ENCODE results near the gene RSRC1. TPM values are rescaled to one million over a fixed set of nuclear protein-coding genes. Genes with fewer than 3 reads are reported as not detected.

Gene RSRC1
- total and polyA plus RNA-seq, 7 donors = 14.9 to 60.7 (median 41.0) TPM

- no peak for DNase-seq
- no peak overlapping the region for H3K4me3 ChIP-seq
- TF ChIP-seq EP300 (IDR thresholded peaks at IDR 0.05) (no peak), POLR2A (IDR thresholded peaks at IDR 0.05) (no peak), CTCF (IDR thresholded peaks at IDR 0.05) (no peak), POLR2AphosphoS5 (IDR thresholded peaks at IDR 0.05) (no peak)
- WGBS, 2 donors = 94 to 96% methylated on average over 4 of the region's 4 CpGs
- no peaks in the 10 kb centered on the region for H3K9me3 ChIP-seq
- intact Hi-C loops (cut with DNase I) = no loop called here
- no peaks in the 10 kb centered on the region for H3K4me1 ChIP-seq
- no peaks in the 10 kb centered on the region for H3K27me3 ChIP-seq
- no peak overlapping the region for H3K27ac ChIP-seq
- H3K36me3 ChIP-seq = no peaks in the 10 kb centered on the region
These were observed 241.1 kb downstream of the RSRC1 start for GRCh38 chr3:158350971-158351370.

GRCh38 chr3:158352551-158352950 is 242.7 kb downstream of the RSRC1 start:
- no peak for DNase-seq
- 56 to 92% methylated on average over 4 of the region's 4 CpGs for WGBS, 2 donors
- no peaks in the 10 kb centered on the region for H3K36me3 ChIP-seq
- H3K4me3 ChIP-seq = no peak overlapping the region
- no peak overlapping the region for H3K27ac ChIP-seq
- H3K4me1 ChIP-seq = no peaks in the 10 kb centered on the region
- H3K9me3 ChIP-seq = no peaks in the 10 kb centered on the region
- H3K27me3 ChIP-seq = no peaks in the 10 kb centered on the region
- intact Hi-C loops (cut with DNase I) = no loop called here
- TF ChIP-seq EP300 (IDR thresholded peaks at IDR 0.05) (no peak), POLR2A (IDR thresholded peaks at IDR 0.05) (no peak), CTCF (IDR thresholded peaks at IDR 0.05) (no peak), POLR2AphosphoS5 (IDR thresholded peaks at IDR 0.05) (no peak)

- 69 to 83% methylated on average over 2 of the region's 2 CpGs for WGBS, 2 donors
- no peak overlapping the region for H3K4me3 ChIP-seq
- intact Hi-C loops (cut with DNase I) = no loop called here
- no peak overlapping the region for H3K27ac ChIP-seq
- TF ChIP-seq CTCF (IDR thresholded peaks at IDR 0.05) (no peak), EP300 (IDR thresholded peaks at IDR 0.05) (no peak), POLR2AphosphoS5 (IDR thresholded peaks at IDR 0.05) (no peak), POLR2A (IDR thresholded peaks at IDR 0.05) (no peak)
- DNase-seq = no peak
- H3K4me1 ChIP-seq = no peaks in the 10 kb centered on the region
- no peaks in the 10 kb centered on the region for H3K36me3 ChIP-seq
- peaks cover 0 to under 1% (median 0%) of the 10 kb centered on the region in 4 donors for H3K9me3 ChIP-seq
- no peaks in the 10 kb centered on the region for H3K27me3 ChIP-seq
These were observed 244.8 kb downstream of the RSRC1 start for GRCh38 chr3:158354713-158355112.

GRCh38 chr3:158355623-158356588 is 246.0 kb downstream of the RSRC1 start:
- H3K4me1 ChIP-seq = no peaks in the 10 kb centered on the region
- DNase-seq = no peak
- no peaks in the 10 kb centered on the region for H3K27me3 ChIP-seq
- 76 to 94% methylated on average over 4 of the region's 4 CpGs for WGBS, 2 donors
- intact Hi-C loops (cut with DNase I) = no loop called here
- no peak overlapping the region for H3K27ac ChIP-seq
- TF ChIP-seq CTCF (IDR thresholded peaks at IDR 0.05) (no peak), POLR2AphosphoS5 (IDR thresholded peaks at IDR 0.05) (no peak), POLR2A (IDR thresholded peaks at IDR 0.05) (no peak), EP300 (IDR thresholded peaks at IDR 0.05) (no peak)
- peaks cover 0 to 3% (median 0%) of the 10 kb centered on the region in 4 donors for H3K9me3 ChIP-seq
- H3K4me3 ChIP-seq = no peak overlapping the region
- H3K36me3 ChIP-seq = no peaks in the 10 kb centered on the region

All from sigmoid colon (tissue), 7 donors.